Body of pancreas (tissue), 4 donors: ENCODE results near the gene DENND1A.

Experiments
- CTCF ChIP-seq, 7 experiments: fragments of 450-650 bp in 4 of 7; fragments of 200-600 bp in 3 of 7; sonication (generic) in 3 of 7; IDR thresholded peaks; one replicate each; pipeline ENCODE4 v1.5.1; 2016 to 2019; ENCODE audit warnings: antibody characterized with exemption in 7 of 7
- POLR2A ChIP-seq, 3 donors: fragments of 450-650 bp; IDR thresholded peaks; one replicate each; pipeline ENCODE4 v1.6.1; 2016; ENCODE audit warnings: antibody characterized with exemption in 3 of 3, mild to moderate bottlenecking in 2 of 3

GRCh38 chr9:123373447-123373923 lies 556.4 kb downstream of the DENND1A start:
- TF ChIP-seq CTCF (IDR thresholded peaks at IDR 0.05) (no peak), POLR2A (IDR thresholded peaks at IDR 0.05) (no peak)
